NCI-H774 (cell line): Measurements from ENCODE around the gene TRAF3IP1.
"Not testable (repeated sequence)": the region's sequence is repeated elsewhere in the genome, so short reads cannot be mapped to it uniquely, and the experiment has no call there.

Experiments
- DNase-seq: peaks from one replicate; lab custom pipeline; 2025; lab: John Stamatoyannopoulos, UW

Gene TRAF3IP1

GRCh38 chr2:238320246-238320647, at the start of gene TRAF3IP1:
TRAF3IP1 (plus strand) TSS chr2:238320518; CDS start chr2:238320663, 145 bp downstream.
- peak; percentile 92 for DNase-seq

DNA sequence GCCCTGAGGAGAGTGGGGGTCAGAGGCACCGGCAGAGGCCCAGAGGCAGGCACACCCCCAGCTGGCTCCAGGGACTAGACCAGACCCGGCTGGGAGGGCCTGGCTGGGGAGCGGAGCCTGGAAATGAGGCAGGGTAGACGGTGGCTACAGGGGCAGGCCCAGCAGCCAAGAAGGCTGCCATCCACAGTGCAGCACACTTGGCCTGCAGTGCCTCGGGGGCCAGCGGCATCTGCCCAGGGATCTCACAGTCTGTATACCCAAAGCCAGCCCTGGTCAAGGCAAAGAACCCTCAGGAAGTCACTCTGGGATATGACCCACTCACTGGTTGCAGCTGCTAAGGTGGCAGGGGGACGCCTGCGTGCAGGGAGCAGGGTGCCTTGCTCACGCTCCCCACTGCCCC, 49.7 kb upstream of the TRAF3IP1 start:
- DNase-seq, result no peak

GRCh38 chr2:238271061-238271554, 49.2 kb upstream of the TRAF3IP1 start:
- DNase-seq, result no peak

GRCh38 chr2:238271686-238272085, 48.6 kb upstream of the TRAF3IP1 start:
- DNase-seq, result not testable (repeated sequence)

DNA sequence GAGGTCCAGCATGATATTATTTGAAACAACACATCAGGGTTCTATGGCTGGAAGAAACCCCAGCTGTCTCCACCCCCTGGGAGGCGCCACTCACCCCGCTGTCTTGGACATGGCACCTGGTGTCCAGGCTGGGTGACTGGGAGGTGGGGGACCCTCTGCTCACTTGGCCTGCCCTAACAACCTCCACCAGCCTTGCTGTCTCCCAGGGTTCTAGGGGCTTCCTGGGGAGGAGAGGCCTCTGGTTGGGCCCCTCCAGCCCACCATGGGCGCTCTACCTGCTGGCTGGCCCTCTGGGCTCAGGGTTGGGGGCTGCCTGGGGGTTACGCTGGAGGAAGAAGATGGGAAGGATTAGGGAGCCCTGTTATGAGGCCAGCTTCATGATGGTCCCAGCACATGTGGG, 48.2 kb upstream of the TRAF3IP1 start:
- DNase-seq, result no peak

- DNase-seq, result not testable (repeated sequence)
Measured at GRCh38 chr2:238273433-238273832, 46.9 kb upstream of the TRAF3IP1 start.

DNA sequence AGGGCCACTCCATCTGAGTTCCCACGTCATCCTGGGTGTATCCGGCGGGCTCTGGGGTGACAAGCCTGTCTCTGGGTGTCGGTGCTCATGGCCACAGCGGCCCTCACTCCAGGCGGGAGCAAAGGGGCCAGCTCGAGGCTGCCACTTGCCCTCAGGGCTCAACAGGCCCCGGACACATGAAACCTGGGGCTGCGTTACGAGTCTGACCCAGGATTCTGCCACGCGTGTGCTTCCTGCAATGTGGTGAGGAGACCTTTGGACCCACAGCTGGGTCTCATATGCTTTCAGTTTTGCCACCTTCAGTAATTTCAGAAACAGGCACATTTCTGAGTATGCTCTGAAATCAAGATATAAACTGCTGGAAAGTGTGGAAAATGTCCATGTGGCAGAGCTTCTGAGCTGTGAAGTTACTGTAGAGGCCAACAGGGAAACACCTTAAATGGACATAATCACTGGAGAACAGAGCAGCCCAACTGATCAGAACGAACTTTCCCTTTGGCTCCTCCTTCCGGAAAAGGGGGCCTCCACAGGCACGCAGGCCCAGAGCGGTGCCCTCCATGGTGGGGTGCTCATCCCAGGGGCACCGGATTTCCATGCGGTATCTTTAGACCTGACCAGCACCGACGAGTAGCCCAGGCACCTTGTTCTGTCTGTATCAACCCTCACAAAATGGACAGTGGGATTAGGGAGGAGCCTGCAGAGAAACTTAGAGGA, 46.0 kb upstream of the TRAF3IP1 start:
- DNase-seq, result no peak

DNA sequence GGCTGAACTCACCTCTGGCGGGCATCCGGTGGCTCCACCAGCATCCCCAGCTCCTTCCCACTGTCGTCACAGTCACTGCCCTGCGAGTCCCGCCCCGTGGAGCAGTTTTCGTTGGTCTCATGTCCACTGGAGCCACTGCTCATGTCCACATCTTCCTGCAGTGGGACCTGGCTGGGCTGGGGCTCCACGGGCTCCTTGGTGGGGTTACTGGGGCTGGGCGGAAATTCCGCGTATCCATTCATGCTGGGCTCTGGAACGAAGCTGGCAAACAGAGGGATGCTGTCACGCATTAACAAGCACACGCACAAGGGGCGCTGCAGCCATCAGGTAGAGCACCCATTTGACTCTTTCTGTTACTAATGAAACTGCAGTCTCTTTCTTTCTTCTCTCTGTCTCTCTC, 42.6 kb upstream of the TRAF3IP1 start:
- DNase-seq, result no peak

GRCh38 chr2:238278626-238279323, 41.5 kb upstream of the TRAF3IP1 start:
- no peak for DNase-seq

GRCh38 chr2:238279324-238279682, 41.0 kb upstream of the TRAF3IP1 start:
- DNase-seq, result no peak

- no peak for DNase-seq
Measured at GRCh38 chr2:238280083-238280825, 40.1 kb upstream of the TRAF3IP1 start.

- no peak for DNase-seq
Measured at GRCh38 chr2:238281826-238282480, 38.4 kb upstream of the TRAF3IP1 start.

GRCh38 chr2:238282861-238283738, 37.2 kb upstream of the TRAF3IP1 start:
- no peak for DNase-seq

DNA sequence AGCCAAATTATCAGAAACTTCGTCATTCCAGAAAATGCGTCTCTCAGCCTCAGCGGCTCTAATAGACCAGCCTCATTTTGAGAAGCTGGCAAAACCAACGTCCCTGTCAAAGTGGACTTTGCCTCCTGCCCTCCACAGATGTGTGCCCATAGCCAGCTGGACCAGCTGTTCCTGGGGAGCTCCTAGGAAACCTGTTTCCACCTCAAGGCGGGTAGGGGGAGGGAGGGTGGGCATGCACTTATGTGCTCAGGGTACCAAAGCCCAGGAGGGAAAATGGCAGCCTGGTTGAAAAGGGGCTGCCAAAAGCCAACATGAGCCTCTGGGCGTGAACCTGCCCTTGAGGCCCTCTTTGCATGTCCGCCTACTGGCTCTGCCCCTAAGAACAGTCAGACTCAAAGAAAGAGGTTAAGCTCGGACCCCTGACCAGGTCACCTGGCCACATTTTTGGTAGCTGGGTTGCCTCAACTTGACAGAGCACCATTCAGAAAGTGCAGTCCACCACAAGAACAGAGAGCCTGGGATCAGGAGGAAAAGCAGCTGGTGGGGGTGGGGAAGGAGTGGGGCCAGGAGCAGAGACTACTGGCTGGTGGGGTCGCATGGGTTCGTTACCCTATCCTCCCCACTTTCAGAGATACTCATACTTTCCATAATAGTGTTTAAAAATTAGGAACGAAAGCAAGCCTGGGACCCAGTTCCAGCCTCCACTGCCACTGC, 35.4 kb upstream of the TRAF3IP1 start:
- no peak for DNase-seq

DNA sequence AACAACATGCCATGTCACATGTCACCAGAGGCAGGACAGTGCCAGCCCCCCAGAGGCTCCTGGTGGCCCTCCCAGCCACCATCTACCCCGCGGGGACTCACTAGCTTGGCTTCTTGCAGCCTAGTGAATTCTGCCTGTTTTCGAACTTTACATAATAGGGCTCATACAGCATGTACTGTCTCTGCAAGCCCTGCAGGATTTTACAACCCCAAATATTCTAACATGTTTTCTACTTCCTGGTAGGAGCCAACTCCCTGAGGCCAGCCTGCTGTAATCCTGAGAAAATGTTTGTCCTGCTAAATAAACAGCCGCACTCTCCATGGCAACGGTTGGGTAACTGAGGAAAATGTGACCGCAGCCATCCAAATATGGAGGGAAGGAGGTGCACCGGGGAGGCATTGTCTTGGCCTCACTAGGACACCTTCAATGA, 34.6 kb upstream of the TRAF3IP1 start:
- peak; percentile 74 for DNase-seq

DNA sequence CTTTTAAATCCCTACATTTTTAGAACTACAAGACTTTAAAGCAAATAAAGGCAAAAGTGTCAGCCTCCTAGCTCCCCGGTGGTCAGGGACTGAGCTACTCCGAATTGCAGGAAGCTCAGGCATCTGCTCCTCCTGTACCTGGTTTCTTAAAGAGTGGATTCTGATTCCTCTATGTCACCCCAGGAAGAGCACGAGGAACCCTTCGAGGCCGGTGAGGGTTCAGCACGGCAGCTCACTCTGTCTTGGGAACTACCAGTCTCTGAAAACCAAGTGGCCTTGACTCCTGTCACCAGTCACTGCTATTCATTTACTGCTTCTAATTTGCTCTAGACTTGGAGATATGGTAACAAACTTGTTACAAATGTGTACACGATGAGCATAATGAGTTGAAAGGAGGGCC, 34.2 kb upstream of the TRAF3IP1 start:
- DNase-seq, result no peak

DNA sequence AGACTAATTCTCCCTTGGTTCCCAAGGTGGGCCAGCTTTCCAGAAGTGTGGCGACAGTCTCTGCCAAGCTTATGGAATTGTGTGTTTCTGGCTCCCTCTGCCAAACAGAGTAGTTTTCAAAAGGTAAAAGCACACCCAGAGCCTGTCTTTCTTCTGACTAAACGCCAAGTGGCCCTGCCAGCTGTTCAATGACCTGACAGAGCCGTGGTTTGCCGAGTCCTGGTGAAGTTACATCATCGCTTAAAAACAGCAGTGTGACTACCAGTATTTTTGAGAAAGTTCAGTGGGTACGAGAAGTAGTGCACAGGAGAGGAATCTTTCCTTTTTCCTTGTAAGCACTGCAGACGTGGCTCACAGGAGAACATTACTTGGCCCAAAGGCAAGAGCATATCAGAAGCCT, 33.8 kb upstream of the TRAF3IP1 start:
- peak; percentile 18 for DNase-seq

GRCh38 chr2:238286987-238287736, 33.2 kb upstream of the TRAF3IP1 start:
- no peak for DNase-seq

DNA sequence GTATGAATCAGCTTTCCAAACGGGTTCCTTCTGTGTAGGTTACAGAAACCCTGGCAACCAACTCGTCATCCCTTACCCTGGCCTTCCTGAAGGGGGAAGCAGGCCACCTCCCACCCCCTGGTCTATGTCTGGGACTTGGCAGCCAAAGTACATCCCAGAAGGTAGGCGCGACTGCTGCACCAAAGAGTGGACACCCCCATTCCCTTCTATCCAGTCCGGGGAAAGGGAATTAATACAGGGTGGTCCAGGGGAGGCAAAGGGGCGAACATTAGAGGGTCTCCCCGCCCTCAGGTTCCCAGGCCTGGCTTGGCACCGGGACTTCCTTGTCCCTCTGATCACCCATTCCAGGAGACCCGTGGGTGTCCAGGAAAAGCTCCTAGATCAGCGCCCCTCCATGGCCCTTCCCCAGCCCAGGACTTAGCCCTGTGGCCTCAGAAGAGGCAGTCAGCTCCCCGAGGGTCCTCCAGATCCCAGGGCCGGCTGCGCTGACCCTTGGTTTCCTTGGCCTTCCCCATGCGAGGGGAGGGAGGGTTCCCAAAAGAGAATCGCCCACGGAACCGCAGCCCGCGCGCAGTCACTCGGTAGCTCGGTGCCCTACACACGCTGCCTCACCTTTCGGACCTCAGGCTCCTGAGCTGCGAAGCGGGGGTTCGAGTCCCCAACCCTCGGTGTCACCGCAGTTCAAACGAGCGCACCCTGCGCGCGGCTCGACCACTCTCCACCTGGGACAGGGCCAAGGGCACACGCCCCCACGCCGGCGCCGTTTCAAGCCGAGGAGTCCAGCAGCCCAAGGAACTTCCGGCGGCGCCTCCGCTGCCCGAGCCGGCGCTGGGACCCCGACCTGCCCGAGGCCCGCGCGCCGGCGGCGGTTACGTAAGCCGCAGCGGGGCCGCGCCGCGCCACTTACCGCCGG, 32.3 kb upstream of the TRAF3IP1 start, which contains the start of gene PER2:
PER2 (minus strand) TSS at position 874 of the 913 bp plus-strand sequence. CDS start 10,674 bp downstream, outside the sequence.
- DNase-seq, result no peak
